GM19240 (cell line): ENCODE data around the gene MLKL.
A peak's percentile ranks its signal among the peaks of the same experiment; 100 is the strongest.

ENCODE experiments used
- DNase-seq: peaks from one replicate; pipeline ENCODE4 v3.0.0; 2011; ENCODE audit warnings: low spot score; ENCODE audit not compliant: insufficient read length

The MLKL gene

DNA sequence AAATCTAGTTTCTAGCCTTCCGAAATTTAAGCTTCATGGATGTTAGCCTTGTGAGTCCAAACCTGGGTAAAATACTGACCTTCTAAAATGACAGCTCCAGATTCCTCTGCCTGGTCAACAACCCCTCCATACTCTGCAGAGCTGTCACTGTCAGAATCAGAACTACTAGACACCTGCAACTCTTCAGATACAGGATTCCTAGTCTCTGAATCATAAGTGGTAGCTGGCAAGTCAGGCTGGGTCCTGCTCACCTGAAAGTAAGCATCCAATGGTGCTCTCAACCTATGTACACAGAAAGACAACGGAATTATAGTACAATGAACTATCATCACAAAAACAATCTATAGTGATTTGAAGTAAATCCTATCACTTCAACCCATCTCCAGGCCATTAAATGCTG is 48.8 kb downstream of the MLKL start:
- DNase-seq = no peak

DNA sequence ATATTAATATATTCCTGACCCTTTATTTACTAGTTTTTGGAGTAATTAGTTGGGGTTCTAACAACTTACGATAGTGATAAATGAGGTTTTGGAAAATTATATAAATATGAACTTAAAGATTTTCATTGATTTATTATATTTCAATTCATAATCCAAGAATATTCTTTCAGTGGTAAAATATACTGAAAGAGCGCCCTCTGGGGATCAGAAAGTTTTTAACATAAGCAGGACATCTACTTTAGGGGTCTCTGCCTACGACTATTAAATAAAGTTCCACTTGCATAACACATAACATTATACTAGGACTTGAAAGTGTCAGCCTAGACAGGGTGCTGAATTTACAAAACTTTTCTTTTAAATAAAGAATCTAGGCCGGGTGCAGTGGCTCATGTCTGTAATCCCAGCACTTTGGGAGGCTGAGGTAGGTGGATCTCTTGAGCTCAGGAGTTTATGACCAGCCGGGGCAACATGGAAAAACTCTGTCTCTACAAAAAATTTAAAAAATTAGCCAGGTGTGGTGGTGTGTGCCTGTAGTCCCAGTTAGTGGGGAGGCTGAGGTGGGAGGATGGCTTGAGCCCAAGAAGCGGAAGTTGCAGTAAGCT is 49.6 kb downstream of the MLKL start:
- DNase-seq = no peak

DNA sequence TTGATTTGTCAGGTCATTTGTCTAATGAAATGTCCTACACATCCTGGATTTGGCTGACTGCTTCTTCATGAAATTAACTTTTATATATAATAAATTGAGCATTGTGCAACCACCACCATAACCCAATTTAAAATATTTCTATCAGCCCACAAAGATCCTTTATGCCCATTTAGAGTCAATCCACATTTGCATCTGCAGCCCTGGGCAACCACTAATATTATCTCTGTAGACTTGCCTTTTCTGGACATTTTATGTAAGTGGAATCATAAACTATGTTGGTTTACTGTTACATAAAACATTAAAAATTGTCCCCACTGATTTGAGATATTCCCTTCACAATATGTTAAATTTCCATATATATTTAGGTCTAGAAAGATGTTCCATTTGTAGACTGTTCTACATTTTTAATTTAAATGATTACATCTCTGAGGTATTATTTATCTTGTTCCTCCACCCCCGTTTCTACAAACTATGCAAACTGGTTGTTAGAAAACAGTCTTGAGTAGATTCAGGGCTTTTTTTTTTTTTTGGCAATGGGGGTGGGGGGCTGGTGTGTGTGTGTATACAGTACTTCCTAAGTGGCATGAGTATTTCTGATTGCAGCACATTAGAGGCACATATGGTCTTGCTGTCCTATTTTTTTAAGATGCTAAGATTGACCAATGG is 50.7 kb downstream of the MLKL start:
- DNase-seq = no peak

DNA sequence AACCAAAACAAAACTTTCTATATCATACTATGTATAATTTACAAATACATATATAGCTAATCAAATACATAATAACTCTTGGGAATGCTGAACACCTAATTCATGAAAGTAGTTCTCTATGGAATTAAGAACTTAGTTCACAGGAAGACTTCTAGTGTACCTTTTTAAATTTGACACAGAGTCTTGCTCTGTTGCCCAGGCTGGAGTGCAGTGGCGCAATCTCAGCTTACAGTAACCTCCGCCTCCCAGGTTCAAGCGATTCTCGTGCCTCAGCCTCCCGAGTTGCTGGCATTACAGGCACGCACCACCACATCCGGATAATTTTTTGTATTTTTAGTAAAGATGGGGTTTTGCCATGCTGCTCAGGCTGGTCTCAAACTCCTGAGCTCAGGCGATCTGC is 58.7 kb downstream of the MLKL start:
- DNase-seq = no peak

DNA sequence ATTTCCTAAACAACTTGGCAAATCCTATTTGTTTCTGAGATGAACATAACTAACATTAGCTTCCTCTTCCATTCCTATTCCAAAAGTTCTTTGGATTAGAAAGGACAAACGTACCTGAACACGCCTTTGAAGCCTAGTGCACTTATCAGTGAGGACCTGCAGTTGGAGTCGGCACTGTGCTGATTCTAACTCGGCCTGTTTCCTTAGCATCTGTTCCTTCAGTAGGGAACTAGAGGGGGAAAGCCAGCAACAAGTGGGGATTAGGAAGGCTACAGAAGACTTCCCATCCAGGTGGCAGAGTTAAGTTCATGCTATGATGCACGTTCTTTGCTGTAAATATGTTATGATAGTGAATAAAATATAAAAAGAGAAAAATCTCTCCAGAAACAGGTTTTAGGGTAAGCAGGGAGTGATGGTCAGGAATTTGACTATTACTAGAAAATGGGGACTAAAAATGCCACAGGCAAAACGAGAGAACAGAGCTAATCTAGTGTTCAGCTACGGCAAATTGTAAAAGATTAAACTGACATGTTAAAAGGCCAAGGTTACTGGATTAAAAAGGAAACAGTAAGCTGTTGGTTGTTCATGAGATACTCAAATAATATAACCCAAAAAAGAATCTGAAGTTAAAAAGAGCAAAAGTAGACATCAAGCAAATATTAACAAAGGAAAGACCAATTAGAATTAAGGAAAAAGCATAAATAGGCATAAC is 62.8 kb downstream of the MLKL start:
- no peak for DNase-seq

DNA sequence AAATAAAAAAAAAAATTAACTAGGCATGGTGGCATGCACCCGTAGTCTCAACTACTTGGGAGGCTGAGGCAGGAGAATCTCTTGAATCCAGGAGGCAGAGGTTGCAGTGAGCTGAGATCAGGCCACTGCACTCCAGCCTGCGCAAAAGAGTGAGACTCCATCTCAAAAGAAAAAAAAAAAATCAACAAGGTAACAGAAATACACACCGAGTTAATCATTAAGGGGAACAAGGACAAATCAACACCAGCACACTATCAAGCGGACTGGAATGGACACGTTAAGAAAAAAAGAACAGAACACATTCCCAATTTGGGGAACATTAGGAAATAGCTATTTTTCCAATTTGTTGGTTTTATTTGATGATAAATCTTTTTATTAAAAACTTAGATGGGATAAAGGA is 65.4 kb downstream of the MLKL start:
- DNase-seq = no peak

DNA sequence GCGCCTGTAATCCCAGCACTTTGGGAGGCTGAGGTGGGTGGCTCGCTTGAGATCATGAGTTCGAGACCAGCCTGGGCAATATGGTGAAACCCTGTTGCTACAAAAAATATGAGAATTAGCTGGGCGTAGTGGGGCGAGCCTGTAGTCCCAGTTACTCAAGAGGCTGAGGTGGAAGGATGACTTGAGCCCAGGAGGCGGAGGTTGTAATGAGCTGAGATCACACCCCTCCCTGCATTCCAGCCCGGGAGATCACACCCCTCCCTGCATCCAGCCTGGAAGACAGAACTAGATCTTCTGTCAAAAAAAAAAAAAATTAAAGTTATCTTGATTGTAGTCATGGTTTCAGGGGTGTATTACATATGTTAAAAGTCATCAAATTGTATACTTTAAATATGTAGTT is 67.0 kb downstream of the MLKL start:
- DNase-seq = no peak

DNA sequence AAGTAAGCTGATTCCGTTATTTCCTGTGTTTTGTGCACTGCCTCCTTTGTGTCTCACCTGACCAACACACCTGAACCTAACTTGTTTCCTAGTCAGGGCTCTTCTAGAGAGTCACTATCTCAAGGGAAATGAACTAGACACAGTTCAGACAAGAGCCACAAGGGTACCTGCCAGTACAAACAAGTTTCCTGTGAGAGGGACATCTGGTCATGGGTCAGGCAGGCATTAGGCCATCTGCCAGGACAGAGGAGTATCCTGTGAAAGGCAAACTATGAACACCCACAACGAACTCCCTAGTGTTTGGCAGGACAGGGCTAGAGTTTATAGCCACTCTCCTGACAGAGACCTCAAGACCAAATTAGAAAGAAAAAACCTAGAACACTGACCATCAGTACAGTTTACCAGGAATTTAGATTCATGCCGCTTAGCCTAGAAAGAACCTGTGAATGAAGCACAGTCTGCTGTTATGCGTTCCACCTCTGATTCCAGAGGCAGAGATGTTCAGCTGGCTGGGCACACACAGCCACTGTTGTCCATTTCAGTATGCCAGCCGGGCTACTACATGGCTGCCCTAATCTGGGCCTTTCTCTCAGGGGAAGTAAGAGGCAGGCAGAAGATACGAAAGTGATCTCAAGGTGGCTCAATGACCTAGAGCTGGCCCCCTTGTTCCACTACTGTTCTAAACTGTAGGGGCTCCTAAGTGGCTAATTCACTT is 73.0 kb downstream of the MLKL start:
- no peak for DNase-seq

DNA sequence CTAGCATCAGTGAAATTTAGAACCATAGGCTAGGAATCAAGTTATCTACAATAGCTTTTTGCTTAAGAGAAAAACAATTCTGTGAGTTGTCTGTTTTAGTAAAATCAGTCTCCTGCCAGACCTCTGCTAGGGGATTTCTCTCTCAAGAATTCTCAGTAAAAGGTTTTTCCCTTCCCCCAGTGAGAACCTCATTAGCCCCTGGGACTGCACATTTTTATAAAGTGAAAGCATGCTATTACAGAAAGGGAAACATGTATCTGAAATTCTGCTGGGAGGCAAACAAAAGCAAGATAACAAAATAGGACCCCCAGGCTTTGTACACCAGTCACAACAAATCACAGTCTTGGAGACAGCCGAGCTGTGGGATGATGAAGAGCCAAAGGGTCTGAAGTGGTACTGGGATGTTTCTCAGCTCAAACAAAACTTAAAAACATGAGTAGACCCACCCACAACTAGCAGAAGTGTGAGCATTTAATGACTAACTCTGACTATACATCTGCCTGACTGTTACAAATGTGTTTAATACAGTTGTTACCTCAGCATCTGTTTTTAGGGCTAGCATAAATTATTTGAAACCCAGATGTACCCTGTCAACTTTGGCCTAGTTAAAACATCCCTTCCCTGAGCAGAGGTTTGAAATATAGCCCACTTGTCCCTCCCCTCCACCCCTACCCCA is 73.8 kb downstream of the MLKL start:
- DNase-seq = no peak

DNA sequence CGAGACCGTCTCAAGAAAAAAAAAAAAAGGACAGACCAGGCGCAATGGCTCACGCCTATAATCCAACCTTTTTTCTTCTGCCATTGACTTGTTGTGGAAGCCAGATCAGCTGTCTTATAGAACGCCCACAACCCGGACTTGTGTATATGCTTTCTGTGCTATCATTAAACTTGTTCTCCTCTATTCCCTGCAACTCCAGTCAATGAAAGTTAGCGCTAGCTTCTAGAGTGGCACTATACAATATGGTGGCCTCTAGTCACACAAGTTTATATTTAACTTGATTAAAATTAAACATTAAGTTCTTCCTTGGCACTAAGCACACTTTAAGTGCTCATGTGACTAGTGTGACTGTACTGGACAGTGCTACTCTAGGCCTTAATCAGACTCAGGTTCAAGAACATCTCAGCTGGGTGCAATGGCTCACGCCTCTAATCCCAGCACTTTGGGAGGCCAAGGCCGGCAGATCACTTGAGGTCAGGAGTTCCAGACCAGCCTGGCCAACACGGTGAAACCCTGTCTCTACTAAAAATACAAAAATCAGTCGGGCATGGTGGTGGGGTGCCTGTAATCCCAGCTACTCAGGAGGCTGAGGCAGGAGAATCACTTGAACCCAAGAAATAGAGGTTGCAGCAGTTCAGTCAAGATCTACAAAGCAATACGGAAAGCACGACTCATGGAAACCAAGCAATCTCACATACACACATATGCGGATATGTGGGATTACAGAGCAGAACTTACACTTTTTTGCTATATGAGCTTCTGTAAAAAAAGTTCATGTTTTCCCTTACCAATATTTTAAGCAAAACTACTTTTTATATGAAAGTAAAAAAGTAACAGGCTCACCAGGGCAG is 74.9 kb downstream of the MLKL start:
- no peak for DNase-seq

DNA sequence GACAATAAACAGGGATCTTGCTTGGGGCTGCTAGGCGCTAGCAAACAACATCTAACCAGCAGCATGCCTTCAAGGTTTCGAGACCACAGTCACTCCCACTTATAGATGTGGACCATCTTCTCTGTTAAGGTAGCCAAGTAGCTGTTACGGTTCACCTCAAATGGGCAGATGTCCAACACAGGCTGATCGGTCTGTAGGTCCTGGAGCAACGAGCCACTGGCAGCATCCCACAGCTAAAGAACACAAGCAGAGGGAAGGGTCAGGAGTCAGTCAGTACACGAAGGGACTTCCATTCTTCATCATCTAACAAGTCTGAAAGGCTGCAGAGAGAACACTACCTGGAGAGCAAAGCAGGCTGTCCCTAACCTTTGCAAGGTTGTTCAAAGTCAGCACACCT is 76.8 kb downstream of the MLKL start:
- DNase-seq = no peak

DNA sequence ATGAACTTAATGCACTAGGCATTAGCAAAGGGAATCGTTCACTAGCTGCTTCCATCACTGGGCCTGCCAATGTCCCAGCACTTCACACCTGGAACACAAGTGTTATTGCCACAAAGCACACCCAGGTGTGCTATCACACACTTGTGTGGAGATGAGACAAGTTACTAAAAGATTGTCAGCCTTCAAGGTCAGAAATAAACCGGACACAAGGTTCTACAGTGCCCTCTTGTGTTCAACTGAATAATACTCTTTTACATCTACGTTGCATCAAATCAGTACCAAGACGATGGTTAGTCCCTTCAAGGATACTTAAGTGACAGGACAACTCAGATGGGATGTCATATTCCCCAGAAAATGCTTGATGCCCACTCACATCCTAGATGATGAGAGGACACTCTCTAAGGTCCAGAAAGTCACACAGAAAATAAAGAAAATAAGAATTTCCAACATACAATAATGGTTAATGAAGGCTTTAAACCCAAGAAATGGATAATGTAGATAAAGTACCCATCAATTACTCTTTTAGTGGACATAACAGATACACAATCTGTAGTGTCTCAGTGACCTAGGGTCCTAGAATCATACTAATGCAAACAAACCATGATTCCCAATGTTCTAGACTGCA is 77.3 kb downstream of the MLKL start:
- peak; percentile 25 for DNase-seq

DNA sequence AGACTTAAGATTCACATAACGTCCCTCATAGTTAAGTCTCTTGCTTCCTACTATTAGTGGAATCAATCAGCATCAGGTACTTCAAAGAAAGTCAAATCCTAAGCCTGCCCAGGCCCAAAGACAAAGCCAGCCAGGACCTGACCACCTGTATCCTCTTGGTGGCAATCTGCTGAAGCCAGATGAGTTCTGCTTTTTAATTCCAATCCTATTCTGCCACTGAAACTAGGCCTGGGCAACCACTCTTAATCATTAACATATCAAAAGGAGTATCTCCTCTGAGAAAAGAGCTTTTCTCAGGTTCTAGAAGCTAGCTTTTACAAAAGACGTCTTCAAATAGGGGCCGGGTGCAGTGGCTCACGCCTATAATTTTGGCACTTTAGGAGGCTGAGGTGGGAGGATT is 78.7 kb downstream of the MLKL start:
- no peak for DNase-seq
